ENCODE measurements around the gene MROH2A.

The MROH2A gene

GRCh38 chr2:233829193-233830110, 51.3 kb downstream of the MROH2A start:
- no peak for TF ChIP-seq GLIS3 (CRISPR knock-in tag; IDR thresholded peaks at IDR 0.05)
- TF ChIP-seq ZC3H10 (CRISPR knock-in tag; IDR thresholded peaks at IDR 0.05): no peak
- no peak for TF ChIP-seq ZFP3 (CRISPR knock-in tag; IDR thresholded peaks at IDR 0.05)
- TF ChIP-seq ZNF565 (CRISPR knock-in tag; conservative IDR thresholded peaks at IDR 0.05; ENCODE audit: low read depth): no peak
- TF ChIP-seq CSDC2 (CRISPR knock-in tag; IDR thresholded peaks at IDR 0.05): no peak
- no peak for TF ChIP-seq CREB5 (CRISPR knock-in tag; IDR thresholded peaks at IDR 0.05; ENCODE audit: low read depth)
- no peak for TF ChIP-seq RARB (CRISPR knock-in tag; IDR thresholded peaks at IDR 0.05)
- no peak for TF ChIP-seq ZFP30 (CRISPR knock-in tag; IDR thresholded peaks at IDR 0.05)
- no peak for TF ChIP-seq SNAI2 (CRISPR knock-in tag; IDR thresholded peaks at IDR 0.05)
- no peak for TF ChIP-seq TSHZ2 (CRISPR knock-in tag; IDR thresholded peaks at IDR 0.05)
- TF ChIP-seq TCF4 (CRISPR knock-in tag; IDR thresholded peaks at IDR 0.05; ENCODE audit: borderline replicate concordance): no peak
- no peak for TF ChIP-seq POU6F1 (CRISPR knock-in tag; IDR thresholded peaks at IDR 0.05; ENCODE audit: borderline replicate concordance, low read depth)
- TF ChIP-seq PPARA (CRISPR knock-in tag; IDR thresholded peaks at IDR 0.05; ENCODE audit: borderline replicate concordance): no peak
- no peak for ATAC-seq

- no peak for ATAC-seq
- TF ChIP-seq PATZ1 (CRISPR knock-in tag; IDR thresholded peaks at IDR 0.05; ENCODE audit: borderline replicate concordance) (no peak), ZFP3 (CRISPR knock-in tag; IDR thresholded peaks at IDR 0.05) (no peak), ZNF8 (CRISPR knock-in tag; IDR thresholded peaks at IDR 0.05) (no peak), CSRNP3 (CRISPR knock-in tag; IDR thresholded peaks at IDR 0.05) (no peak), ZNF70 (CRISPR knock-in tag; IDR thresholded peaks at IDR 0.05) (no peak), ARNTL (CRISPR knock-in tag; IDR thresholded peaks at IDR 0.05; ENCODE audit: borderline replicate concordance, low read depth) (no peak), CREB5 (CRISPR knock-in tag; IDR thresholded peaks at IDR 0.05; ENCODE audit: low read depth) (no peak), TCF4 (CRISPR knock-in tag; IDR thresholded peaks at IDR 0.05; ENCODE audit: borderline replicate concordance) (no peak), POU6F1 (CRISPR knock-in tag; IDR thresholded peaks at IDR 0.05; ENCODE audit: borderline replicate concordance, low read depth) (no peak), CSDC2 (CRISPR knock-in tag; IDR thresholded peaks at IDR 0.05) (no peak), ZNF565 (CRISPR knock-in tag; conservative IDR thresholded peaks at IDR 0.05; ENCODE audit: low read depth) (no peak), BACH2 (CRISPR knock-in tag; IDR thresholded peaks at IDR 0.05; ENCODE audit: borderline replicate concordance) (no peak), ESRRG (CRISPR knock-in tag; IDR thresholded peaks at IDR 0.05) (no peak), OSR1 (CRISPR knock-in tag; IDR thresholded peaks at IDR 0.05) (no peak), SNAI2 (CRISPR knock-in tag; IDR thresholded peaks at IDR 0.05) (no peak), ISL1 (CRISPR knock-in tag; IDR thresholded peaks at IDR 0.05) (no peak), GLIS3 (CRISPR knock-in tag; IDR thresholded peaks at IDR 0.05) (no peak), TOX (CRISPR knock-in tag; IDR thresholded peaks at IDR 0.05; ENCODE audit: borderline replicate concordance) (no peak), PPARA (CRISPR knock-in tag; IDR thresholded peaks at IDR 0.05; ENCODE audit: borderline replicate concordance) (no peak), ZFP30 (CRISPR knock-in tag; IDR thresholded peaks at IDR 0.05) (no peak)
These were observed 52.1 kb downstream of the MROH2A start for GRCh38 chr2:233830111-233830802.

Data from SK-N-SH treated with all-trans-retinoic acid at 6 μM for 48 hours (cell line).